ENCODE measurements around the gene KAT14. TPM values are rescaled to one million over a fixed set of nuclear protein-coding genes. Genes with fewer than 3 reads are reported as not detected.

Gene KAT14
- 9.3 and 12.3 TPM in 2 replicates for total RNA-seq

GRCh38 chr20:18137412-18138265 lies at the start of gene KAT14, which contains the start of gene PET117:
KAT14 (plus strand) TSS chr20:18137863; CDS start chr20:18142661, 4,798 bp downstream.
PET117 (plus strand) TSS chr20:18137863; CDS start chr20:18137956, 93 bp downstream.

Other genes starting within 250 kb of the KAT14 start
- 63.2 and 126 TPM in 2 replicates for gene SNX5, start 169.1 kb upstream of the KAT14 start, total RNA-seq
- gene MGME1, start 168.8 kb upstream of the KAT14 start, total RNA-seq, result 7.9 and 12.5 TPM in 2 replicates
- gene OVOL2, start 79.9 kb upstream of the KAT14 start, total RNA-seq, result 1.0 TPM in 1 of 2 replicates, not detected in the other
- gene PET117, start within 50 bp of the KAT14 start, total RNA-seq, result 10.8 and 12.4 TPM in 2 replicates
- gene ZNF133, start 150.7 kb downstream of the KAT14 start, total RNA-seq, result 11.9 and 22.5 TPM in 2 replicates